Karpas-422 (cell line): ENCODE data around the gene PSKH1. TPM values are rescaled to one million over a fixed set of nuclear protein-coding genes. Genes with fewer than 3 reads are reported as not detected.
"Not testable (repeated sequence)": the region's sequence is repeated elsewhere in the genome, so short reads cannot be mapped to it uniquely, and the experiment has no call there.

Experiments used
- DNase-seq: peaks from one replicate; pipeline ENCODE4 v3.0.0-alpha.2; 2015
- H2AFZ ChIP-seq: fragments of 200-600 bp; sonication (generic); 2 replicates; pipeline ENCODE4 v1.6.1; 2014; ENCODE audit warnings: antibody characterized with exemption, low read length, mixed read lengths
- H3K27ac ChIP-seq: fragments of 200-600 bp; sonication (generic); 2 replicates; pipeline ENCODE4 v1.5.1; 2014; ENCODE audit warnings: mild to moderate bottlenecking, low read length, moderate library complexity
- H3K27me3 ChIP-seq: fragments of 200-600 bp; sonication (generic); 2 replicates; pipeline ENCODE4 v1.6.1; 2014; ENCODE audit warnings: low read length, mixed read lengths
- H3K36me3 ChIP-seq: fragments of 200-600 bp; sonication (generic); 2 replicates; pipeline ENCODE4 v1.6.1; 2014; ENCODE audit warnings: low read length, mixed read lengths; ENCODE audit not compliant: insufficient read depth
- H3K4me1 ChIP-seq: fragments of 200-600 bp; sonication (generic); 2 replicates; pipeline ENCODE4 v1.6.1; 2014; ENCODE audit warnings: mild to moderate bottlenecking, low read length, mixed read lengths
- H3K4me2 ChIP-seq: fragments of 200-600 bp; sonication (generic); 2 replicates; pipeline ENCODE4 v1.6.1; 2014; ENCODE audit warnings: low read length, low read depth, mild to moderate bottlenecking; ENCODE audit not compliant: poor library complexity, severe bottlenecking
- H3K4me3 ChIP-seq: fragments of 200-600 bp; sonication (generic); 2 replicates; pipeline ENCODE4 v1.5.1; 2014; ENCODE audit warnings: mild to moderate bottlenecking, antibody characterized with exemption, low read length, mixed read lengths
- H3K79me2 ChIP-seq: fragments of 200-600 bp; sonication (generic); 2 replicates; pipeline ENCODE4 v1.6.1; 2014; ENCODE audit warnings: mild to moderate bottlenecking, low read length, mixed read lengths
- H3K9ac ChIP-seq: fragments of 200-600 bp; sonication (generic); 2 replicates; pipeline ENCODE4 v1.6.0; 2014; ENCODE audit warnings: low read length
- H3K9me2 ChIP-seq: fragments of 200-600 bp; sonication (generic), shearing (Covaris generic); replicated peaks from 2 replicates; pipeline ENCODE4 v1.6.0; 2014; ENCODE audit warnings: mild to moderate bottlenecking, low read length, moderate library complexity; ENCODE audit not compliant: insufficient read depth
- H3K9me3 ChIP-seq: fragments of 300-700, 200-600 bp; sonication (generic); 2 replicates; pipeline ENCODE4 v1.6.1; 2014; ENCODE audit warnings: low read length, mixed read lengths
- H4K20me1 ChIP-seq: fragments of 200-600 bp; sonication (generic); 2 replicates; pipeline ENCODE4 v1.6.1; 2014; ENCODE audit warnings: mild to moderate bottlenecking, antibody characterized with exemption, low read length, low read depth; ENCODE audit not compliant: insufficient read depth
- total RNA-seq: library from RNA; depleted of rRNA; stranded (reverse); fragments of >200 nt; shearing (Covaris generic); gene quantifications from 2 replicates; pipeline ENCODE4 v1.2.3, GENCODE V29; 2014; ENCODE audit warnings: low replicate concordance

PSKH1 gene
- total RNA-seq, 1 experiment from 2014 or later, result 7.2 TPM

DNA sequence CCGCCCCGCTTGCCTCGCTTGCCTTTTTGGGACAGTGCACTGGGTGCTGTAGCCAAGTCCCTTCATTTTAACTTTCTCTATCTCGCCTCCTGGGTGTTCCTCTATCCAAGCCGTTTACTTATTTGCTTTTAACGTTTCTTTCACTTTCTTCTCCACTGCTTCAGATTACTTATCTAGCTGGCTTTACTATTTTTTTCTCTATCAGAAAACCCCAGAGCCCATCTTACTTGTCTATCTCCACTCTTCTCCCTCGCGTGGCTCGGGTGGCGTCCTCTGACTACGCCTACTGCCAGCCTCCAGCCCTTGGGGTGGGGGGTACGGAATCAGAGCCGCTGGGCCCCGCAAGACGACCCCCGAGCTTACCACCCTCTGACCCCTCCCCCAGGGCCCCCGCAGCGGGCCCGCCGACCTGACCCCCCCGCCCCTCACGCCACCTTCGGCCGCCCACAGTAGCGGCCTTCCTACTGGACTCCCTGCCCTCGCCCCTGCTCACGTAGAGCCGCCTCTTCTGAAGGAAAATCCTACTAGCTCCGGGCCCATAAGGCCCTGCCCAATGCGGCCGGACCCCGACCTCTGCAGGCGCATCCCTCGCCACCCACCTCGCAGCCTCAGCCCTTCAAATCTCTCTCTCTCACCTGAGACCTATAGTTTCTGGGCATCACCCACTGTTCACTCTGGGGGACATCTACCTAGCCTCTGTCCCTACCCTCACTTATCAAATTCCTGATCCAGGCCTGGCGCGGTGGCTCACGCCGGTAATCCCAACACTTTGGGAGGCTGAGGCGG is 76.4 kb downstream of the PSKH1 start:
- Histone ChIP-seq H3K9ac (peak overlapping the region; percentile 72), H3K27ac (no peak overlapping the region), H3K9me2 (no peaks in the 10 kb centered on the region)

DNA sequence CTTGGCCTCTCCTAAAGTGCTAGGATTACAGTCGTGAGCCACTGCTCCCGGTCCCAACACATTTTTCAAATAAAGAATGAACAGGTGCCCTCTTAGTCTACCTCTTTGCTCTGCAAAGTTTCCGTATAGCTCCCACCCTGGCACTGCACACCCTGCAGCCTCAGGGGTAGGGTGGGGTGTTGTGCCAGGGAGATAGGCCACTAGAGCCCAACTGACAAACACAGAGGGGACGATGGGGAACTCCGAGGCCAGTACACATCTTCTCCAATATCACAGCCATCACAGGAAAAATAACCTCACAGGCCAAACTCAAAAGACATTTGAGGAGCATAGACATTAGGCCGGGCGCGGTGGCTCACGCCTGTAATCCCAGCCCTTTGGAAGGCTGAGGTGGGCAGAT is 78.1 kb downstream of the PSKH1 start:
- Histone ChIP-seq H3K9ac (no peak overlapping the region), H3K27me3 (no peaks in the 10 kb centered on the region), H3K9me3 (no peaks in the 10 kb centered on the region), H3K27ac (no peak overlapping the region), H2AFZ (no peak overlapping the region), H3K36me3 (no peaks in the 10 kb centered on the region), H3K79me2 (no peaks in the 10 kb centered on the region), H3K4me2 (no peak overlapping the region), H3K9me2 (no peaks in the 10 kb centered on the region), H3K4me1 (peaks cover 20% of the 10 kb centered on the region), H3K4me3 (no peak overlapping the region), H4K20me1 (no peaks in the 10 kb centered on the region)
- no peak for DNase-seq

More for the DNA sequence above, 76.4 kb downstream of the PSKH1 start:
- H3K79me2 ChIP-seq, result no peaks in the 10 kb centered on the region
- peaks cover 20% of the 10 kb centered on the region for H3K4me1 ChIP-seq
- peak overlapping the region; percentile 90; the same call in 1 of the 2 replicates for H2AFZ ChIP-seq
- peak overlapping the region; percentile 74; the same call in 1 of the 2 replicates for H3K4me3 ChIP-seq
- H3K27me3 ChIP-seq, result no peaks in the 10 kb centered on the region
- peak overlapping the region; percentile 82 for H3K4me2 ChIP-seq
- no peak for DNase-seq
- H4K20me1 ChIP-seq, result no peaks in the 10 kb centered on the region
- H3K9me3 ChIP-seq, result no peaks in the 10 kb centered on the region
- H3K36me3 ChIP-seq, result no peaks in the 10 kb centered on the region

DNA sequence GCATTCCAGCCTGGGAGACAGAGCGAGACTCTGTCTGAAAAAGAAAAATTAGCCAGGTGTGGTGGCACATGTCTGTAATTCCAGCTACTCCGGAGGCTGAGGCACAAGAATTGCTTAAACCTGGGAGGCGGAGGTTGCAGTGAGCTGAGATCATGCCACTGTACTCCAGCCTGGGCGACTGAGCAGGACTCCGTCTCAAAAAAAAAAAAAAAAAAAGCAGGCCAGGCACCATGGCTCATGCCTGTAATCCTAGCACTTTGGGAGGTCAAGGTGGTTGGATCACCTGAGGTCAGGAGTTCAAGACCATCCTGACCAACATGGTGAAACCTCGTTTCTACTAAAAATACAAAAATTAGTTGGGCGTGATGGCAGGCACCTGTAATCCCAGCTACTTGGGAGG is 79.2 kb downstream of the PSKH1 start:
- H3K9me2 ChIP-seq, DNase-seq: not testable (repeated sequence)

GRCh38 chr16:67975321-67976105 is 82.5 kb downstream of the PSKH1 start:
- Histone ChIP-seq H3K36me3 (no peaks in the 10 kb centered on the region), H3K4me3 (no peak overlapping the region), H3K4me2 (no peak overlapping the region), H3K79me2 (no peaks in the 10 kb centered on the region), H3K9me2 (no peaks in the 10 kb centered on the region), H2AFZ (no peak overlapping the region), H4K20me1 (no peaks in the 10 kb centered on the region), H3K27ac (no peak overlapping the region), H3K9ac (no peak overlapping the region), H3K27me3 (no peaks in the 10 kb centered on the region), H3K4me1 (no peaks in the 10 kb centered on the region), H3K9me3 (no peaks in the 10 kb centered on the region)
- DNase-seq, result no peak

More for the DNA sequence above, 79.2 kb downstream of the PSKH1 start:
- not testable (repeated sequence) for H3K27ac ChIP-seq, H3K36me3 ChIP-seq, H3K27me3 ChIP-seq, H4K20me1 ChIP-seq, H3K4me2 ChIP-seq, H3K4me3 ChIP-seq, H3K79me2 ChIP-seq, H3K9ac ChIP-seq, H3K9me3 ChIP-seq, H2AFZ ChIP-seq
- peaks cover 14% of the 10 kb centered on the region for H3K4me1 ChIP-seq

GRCh38 chr16:67976205-67976604 is 83.2 kb downstream of the PSKH1 start:
- no peaks in the 10 kb centered on the region for H3K27me3 ChIP-seq
- no peak overlapping the region for H3K9ac ChIP-seq
- no peak overlapping the region for H3K27ac ChIP-seq
- H3K9me3 ChIP-seq, result no peaks in the 10 kb centered on the region
- no peak for DNase-seq
- H3K4me2 ChIP-seq, result no peak overlapping the region
- H3K36me3 ChIP-seq, result no peaks in the 10 kb centered on the region
- no peaks in the 10 kb centered on the region for H3K9me2 ChIP-seq
- H2AFZ ChIP-seq, result no peak overlapping the region
- H3K4me1 ChIP-seq, result no peaks in the 10 kb centered on the region
- H4K20me1 ChIP-seq, result no peaks in the 10 kb centered on the region
- H3K4me3 ChIP-seq, result no peak overlapping the region
- no peaks in the 10 kb centered on the region for H3K79me2 ChIP-seq

DNA sequence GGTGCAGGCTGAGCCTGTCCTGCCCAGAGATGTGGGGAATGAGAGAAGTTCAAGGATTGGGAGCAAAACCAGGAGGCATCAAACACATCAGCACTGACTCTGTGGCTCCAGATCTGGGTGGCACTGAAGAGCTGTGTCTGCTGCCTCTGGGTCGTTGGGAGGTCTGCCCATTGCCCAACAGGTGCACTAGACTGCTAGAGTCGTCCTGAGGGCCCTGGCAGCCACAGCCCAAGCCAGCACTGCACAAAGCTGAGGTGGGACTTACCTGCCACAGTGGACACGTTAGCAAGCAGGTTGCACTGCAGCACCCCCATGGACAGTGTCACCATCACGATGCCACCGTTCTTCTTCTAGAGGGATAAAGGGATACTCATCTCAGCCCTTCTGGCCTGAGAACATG is 84.0 kb downstream of the PSKH1 start:
- no peaks in the 10 kb centered on the region for H3K79me2 ChIP-seq
- DNase-seq, result no peak
- H3K9me2 ChIP-seq, result no peaks in the 10 kb centered on the region
- H2AFZ ChIP-seq, result no peak overlapping the region
- no peaks in the 10 kb centered on the region for H3K4me1 ChIP-seq
- H3K4me2 ChIP-seq, result no peak overlapping the region
- no peak overlapping the region for H3K9ac ChIP-seq
- no peak overlapping the region for H3K4me3 ChIP-seq
- no peaks in the 10 kb centered on the region for H3K9me3 ChIP-seq
- no peaks in the 10 kb centered on the region for H3K27me3 ChIP-seq
- H4K20me1 ChIP-seq, result no peaks in the 10 kb centered on the region
- no peaks in the 10 kb centered on the region for H3K36me3 ChIP-seq
- H3K27ac ChIP-seq, result no peak overlapping the region

GRCh38 chr16:67977469-67978227 is 84.6 kb downstream of the PSKH1 start:
- H3K9me3 ChIP-seq, result no peaks in the 10 kb centered on the region
- H3K27me3 ChIP-seq, result no peaks in the 10 kb centered on the region
- no peak overlapping the region for H3K4me3 ChIP-seq
- no peaks in the 10 kb centered on the region for H3K4me1 ChIP-seq
- no peaks in the 10 kb centered on the region for H4K20me1 ChIP-seq
- H3K27ac ChIP-seq, result no peak overlapping the region
- no peak for DNase-seq
- no peak overlapping the region for H3K4me2 ChIP-seq
- H3K79me2 ChIP-seq, result no peaks in the 10 kb centered on the region
- H2AFZ ChIP-seq, result no peak overlapping the region
- no peaks in the 10 kb centered on the region for H3K36me3 ChIP-seq
- no peak overlapping the region for H3K9ac ChIP-seq
- H3K9me2 ChIP-seq, result no peaks in the 10 kb centered on the region
